Neuronal stem cell (in vitro differentiated cells): ENCODE measurements around the gene KIAA1328.

ENCODE experiments used
- DNase-seq: peaks from one replicate; pipeline ENCODE4 v3.0.0-alpha.2; 2013; ENCODE audit warnings: low spot score
- H2AFZ ChIP-seq: one replicate; pipeline ENCODE4 v1.6.1; 2013; ENCODE audit warnings: mild to moderate bottlenecking, low read length, inconsistent platforms
- H2AK5ac ChIP-seq: 2 replicates; pipeline ENCODE4 v1.6.1; 2013; ENCODE audit warnings: low read depth, mild to moderate bottlenecking, inconsistent platforms, low read length, moderate library complexity, mixed read lengths
- H2BK120ac ChIP-seq: 2 replicates; pipeline ENCODE4 v1.6.1; 2013; ENCODE audit warnings: low read depth, mild to moderate bottlenecking, inconsistent platforms, low read length, moderate library complexity, mixed read lengths
- H2BK12ac ChIP-seq: one replicate; pipeline ENCODE4 v1.6.1; 2013; ENCODE audit warnings: low read length, inconsistent platforms
- H2BK15ac ChIP-seq: 2 replicates; pipeline ENCODE4 v1.6.1; 2013; ENCODE audit warnings: mild to moderate bottlenecking, low read length, inconsistent platforms, mixed read lengths
- H2BK5ac ChIP-seq: one replicate; pipeline ENCODE4 v1.6.1; 2013; ENCODE audit warnings: inconsistent platforms, mild to moderate bottlenecking, low read length, moderate library complexity
- H3K14ac ChIP-seq: one replicate; pipeline ENCODE4 v1.6.1; 2013; ENCODE audit warnings: low read length, inconsistent platforms
- H3K18ac ChIP-seq: 2 replicates; pipeline ENCODE4 v1.6.1; 2013; ENCODE audit warnings: low read length, inconsistent platforms
- H3K23ac ChIP-seq: 2 replicates; pipeline ENCODE4 v1.6.1; 2013; ENCODE audit warnings: low read depth, mild to moderate bottlenecking, mixed read lengths, low read length, inconsistent platforms; ENCODE audit not compliant: poor library complexity
- H3K27ac ChIP-seq: replicated peaks from 3 replicates; pipeline ENCODE4 v1.5.1; 2013; ENCODE audit warnings: low read length, inconsistent platforms
- H3K27me3 ChIP-seq, 3 experiments: 2 replicates each; pipeline ENCODE4 v1.6.1; 2013; ENCODE audit warnings: low read length in 3 of 3, mild to moderate bottlenecking in 2 of 3, inconsistent platforms in 1 of 3, low read depth in 1 of 3, mixed read lengths in 1 of 3, moderate library complexity in 1 of 3; ENCODE audit not compliant: control insufficient read depth in 3 of 3, insufficient read depth in 3 of 3
- H3K36me3 ChIP-seq, 2 donors: replicated peaks in 1 of 2; 2 replicates each; pipeline ENCODE4 v1.6.1; 2013; ENCODE audit warnings: low read length in 2 of 2; ENCODE audit not compliant: control insufficient read depth in 2 of 2, insufficient read depth in 2 of 2
- H3K4ac ChIP-seq: 2 replicates; pipeline ENCODE4 v1.6.1; 2013; ENCODE audit warnings: inconsistent platforms, mild to moderate bottlenecking, low read length, moderate library complexity
- H3K4me1 ChIP-seq, 2 donors: 1 replicate in 1 of 2; 2 replicates in 1 of 2; pipeline ENCODE4 v1.6.1; 2013; ENCODE audit warnings: low read length in 2 of 2, low read depth in 1 of 2; ENCODE audit not compliant: control insufficient read depth in 2 of 2, insufficient read depth in 1 of 2
- H3K4me2 ChIP-seq: one replicate; pipeline ENCODE4 v1.6.1; 2013; ENCODE audit warnings: mild to moderate bottlenecking, low read length, inconsistent platforms; ENCODE audit not compliant: insufficient read depth, poor library complexity, severe bottlenecking
- H3K4me3 ChIP-seq, 2 donors: 2 replicates each; pipeline ENCODE4 v1.5.1; 2013; ENCODE audit warnings: low read length in 2 of 2, mild to moderate bottlenecking in 2 of 2, inconsistent platforms in 1 of 2, moderate library complexity in 1 of 2
- H3K79me1 ChIP-seq: one replicate; pipeline ENCODE4 v1.6.1; 2013; ENCODE audit warnings: low read depth, mild to moderate bottlenecking, inconsistent platforms, low read length, moderate library complexity
- H3K9ac ChIP-seq: one replicate; pipeline ENCODE4 v1.6.1; 2013; ENCODE audit warnings: mild to moderate bottlenecking, low read depth, low read length, inconsistent platforms; ENCODE audit not compliant: poor library complexity
- H3K9me3 ChIP-seq, 2 donors: replicated peaks in 1 of 2; 2 replicates each; pipeline versions ENCODE3 to v1.6.1; 2013; ENCODE audit warnings: low read length in 2 of 2, mild to moderate bottlenecking in 2 of 2, inconsistent platforms in 1 of 2, low read depth in 1 of 2, mixed read lengths in 1 of 2, moderate library complexity in 1 of 2; ENCODE audit not compliant: control insufficient read depth in 2 of 2, insufficient read depth in 1 of 2
- H4K8ac ChIP-seq: one replicate; pipeline ENCODE4 v1.6.1; 2013; ENCODE audit warnings: low read depth, mild to moderate bottlenecking, inconsistent platforms, low read length, moderate library complexity
- H4K91ac ChIP-seq: one replicate; pipeline ENCODE4 v1.6.1; 2013; ENCODE audit warnings: low read length, low read depth, mild to moderate bottlenecking, inconsistent platforms; ENCODE audit not compliant: poor library complexity
- WGBS, 2 donors: extraction: QIAGEN DNeasy Blood & Tissue Kit; methylation state at CpG; one replicate each; pipeline ENCODE4 v1.1.7; 2013; ENCODE audit warnings: missing lambda C conversion rate in 2 of 2, mixed read lengths in 1 of 2; ENCODE audit not compliant: insufficient read length in 2 of 2, insufficient replicate concordance in 1 of 2; ENCODE audit errors: extremely low coverage in 2 of 2; 5-methylcytosine and 5-hydroxymethylcytosine counted together

Gene KIAA1328

GRCh38 chr18:36950960-36951359 is 122.0 kb downstream of the KIAA1328 start:
- no peak overlapping the region for H4K91ac ChIP-seq
- no peaks in the 10 kb centered on the region for H3K36me3 ChIP-seq
- no CpG with 5 or more reads among the region's 2 CpGs for WGBS, 2 donors
- no peaks in the 10 kb centered on the region for H3K27me3 ChIP-seq
- H4K8ac ChIP-seq, result no peak overlapping the region
- H3K4me2 ChIP-seq, result no peak overlapping the region
- H3K79me1 ChIP-seq, result no peaks in the 10 kb centered on the region
- no peak overlapping the region for H3K27ac ChIP-seq
- no peak overlapping the region for H2AFZ ChIP-seq
- no peaks in the 10 kb centered on the region for H3K9me3 ChIP-seq
- no peak overlapping the region for H3K9ac ChIP-seq
- no peak overlapping the region for H2BK12ac ChIP-seq
- no peak overlapping the region for H3K18ac ChIP-seq
- no peak overlapping the region for H2BK5ac ChIP-seq
- H3K14ac ChIP-seq, result no peak overlapping the region
- no peak overlapping the region for H2AK5ac ChIP-seq
- H3K4me1 ChIP-seq, result no peaks in the 10 kb centered on the region
- H2BK15ac ChIP-seq, result no peak overlapping the region
- no peak overlapping the region for H3K23ac ChIP-seq
- no peak for DNase-seq
- no peak overlapping the region for H2BK120ac ChIP-seq
- H3K4ac ChIP-seq, result no peak overlapping the region
- H3K4me3 ChIP-seq, result no peak overlapping the region

GRCh38 chr18:36953047-36953446 is 124.1 kb downstream of the KIAA1328 start:
- Histone ChIP-seq H2BK12ac (no peak overlapping the region), H3K4me2 (no peak overlapping the region), H3K18ac (no peak overlapping the region), H3K27ac (no peak overlapping the region), H4K8ac (no peak overlapping the region), H3K36me3 (no peaks in the 10 kb centered on the region), H2AK5ac (no peak overlapping the region), H3K79me1 (no peaks in the 10 kb centered on the region), H2BK15ac (no peak overlapping the region), H3K23ac (no peak overlapping the region), H3K9me3 (no peaks in the 10 kb centered on the region), H3K4me1 (no peaks in the 10 kb centered on the region), H2BK120ac (no peak overlapping the region), H2BK5ac (no peak overlapping the region), H2AFZ (no peak overlapping the region), H3K14ac (no peak overlapping the region), H4K91ac (no peak overlapping the region), H3K27me3 (no peaks in the 10 kb centered on the region), H3K4ac (no peak overlapping the region), H3K4me3 (no peak overlapping the region), H3K9ac (no peak overlapping the region)
- DNase-seq, result no peak
- no CpG with 5 or more reads among the region's 1 CpG for WGBS, 2 donors

- DNase-seq, result no peak
- H3K27ac ChIP-seq, result no peak overlapping the region
- H4K8ac ChIP-seq, result no peak overlapping the region
- H3K9ac ChIP-seq, result no peak overlapping the region
- no peaks in the 10 kb centered on the region for H3K4me1 ChIP-seq
- no peak overlapping the region for H3K18ac ChIP-seq
- H3K4ac ChIP-seq, result no peak overlapping the region
- no peaks in the 10 kb centered on the region for H3K27me3 ChIP-seq
- H3K9me3 ChIP-seq, result peaks cover 2 to 4% of the 10 kb centered on the region in 2 donors
- no peak overlapping the region for H3K4me2 ChIP-seq
- no peak overlapping the region for H2BK12ac ChIP-seq
- peaks cover 0 to 2% of the 10 kb centered on the region in 2 donors for H3K36me3 ChIP-seq
- no peak overlapping the region for H3K23ac ChIP-seq
- H2BK5ac ChIP-seq, result no peak overlapping the region
- no peaks in the 10 kb centered on the region for H3K79me1 ChIP-seq
- no peak overlapping the region for H3K14ac ChIP-seq
- no peak overlapping the region for H2BK15ac ChIP-seq
- WGBS, 2 donors, result no CpG with 5 or more reads among the region's 9 CpGs
- no peak overlapping the region for H3K4me3 ChIP-seq
- H2AFZ ChIP-seq, result no peak overlapping the region
- no peak overlapping the region for H2BK120ac ChIP-seq
- H4K91ac ChIP-seq, result no peak overlapping the region
- H2AK5ac ChIP-seq, result no peak overlapping the region
These were observed 131.1 kb downstream of the KIAA1328 start for GRCh38 chr18:36960038-36960437.

GRCh38 chr18:36963464-36963863 is 134.5 kb downstream of the KIAA1328 start:
- no peak overlapping the region for H2AFZ ChIP-seq
- H3K9ac ChIP-seq, result no peak overlapping the region
- H3K14ac ChIP-seq, result no peak overlapping the region
- DNase-seq, result no peak
- no peak overlapping the region for H3K23ac ChIP-seq
- no peak overlapping the region for H3K4me3 ChIP-seq
- no peak overlapping the region for H2BK5ac ChIP-seq
- no peak overlapping the region for H2BK120ac ChIP-seq
- no peak overlapping the region for H2AK5ac ChIP-seq
- H3K4me2 ChIP-seq, result no peak overlapping the region
- no peak overlapping the region for H2BK12ac ChIP-seq
- no peak overlapping the region for H4K91ac ChIP-seq
- H3K79me1 ChIP-seq, result no peaks in the 10 kb centered on the region
- H3K27ac ChIP-seq, result no peak overlapping the region
- no peaks in the 10 kb centered on the region for H3K4me1 ChIP-seq
- peaks cover 4% of the 10 kb centered on the region in 2 donors for H3K9me3 ChIP-seq
- no peak overlapping the region for H2BK15ac ChIP-seq
- H4K8ac ChIP-seq, result no peak overlapping the region
- WGBS, 2 donors, result no CpG with 5 or more reads among the region's 2 CpGs
- no peaks in the 10 kb centered on the region for H3K27me3 ChIP-seq
- no peak overlapping the region for H3K4ac ChIP-seq
- H3K36me3 ChIP-seq, result peaks cover 0 to 2% of the 10 kb centered on the region in 2 donors
- no peak overlapping the region for H3K18ac ChIP-seq
